CD4-positive, alpha-beta memory T cell (primary cell): ENCODE results near the gene GPR89A. TPM values are rescaled to one million over a fixed set of nuclear protein-coding genes. Genes with fewer than 3 reads are reported as not detected.
"Not testable (repeated sequence)": the region's sequence is repeated elsewhere in the genome, so short reads cannot be mapped to it uniquely, and the experiment has no call there.

Experiments
- CTCF ChIA-PET: fragments of 350-600 bp; sonication (Branson Sonifier 250); formaldehyde crosslinking; loops from one replicate; lab custom pipeline; 2021; ENCODE audit warnings: inconsistent platforms; ENCODE audit not compliant: partially characterized antibody; lab: Charles Lee
- POLR2A ChIA-PET: fragments of 350-600 bp; sonication (Branson Sonifier 250); formaldehyde crosslinking; loops from one replicate; lab custom pipeline; 2021; ENCODE audit not compliant: partially characterized antibody; lab: Charles Lee
- DNase-seq, 5 donors: peaks; one replicate each; pipeline versions ENCODE4 v3.0.0 to v3.0.0-alpha.2; 2020 to 2022; ENCODE audit warnings: mixed read lengths in 1 of 5
- H3K27ac ChIP-seq: one replicate; pipeline ENCODE4 v1.7.0; 2013; ENCODE audit warnings: low read depth, low read length
- H3K27me3 ChIP-seq: 2 replicates; pipeline ENCODE4 v1.7.0; 2013; ENCODE audit warnings: mild to moderate bottlenecking, low read length, moderate library complexity; ENCODE audit not compliant: insufficient read depth
- H3K36me3 ChIP-seq: 2 replicates; pipeline ENCODE4 v1.7.0; 2013; ENCODE audit warnings: mild to moderate bottlenecking, low read length, moderate library complexity; ENCODE audit not compliant: insufficient read depth
- H3K4me1 ChIP-seq: 2 replicates; pipeline ENCODE4 v1.7.0; 2013; ENCODE audit warnings: mild to moderate bottlenecking, low read length, moderate library complexity; ENCODE audit not compliant: insufficient read depth
- H3K4me3 ChIP-seq, 2 donors: one replicate each; pipeline ENCODE4 v1.7.0; 2013; ENCODE audit warnings: low read length in 2 of 2, mild to moderate bottlenecking in 1 of 2
- H3K9me3 ChIP-seq, 2 donors: one replicate each; pipeline ENCODE4 v1.7.0; 2013; ENCODE audit warnings: low read length in 2 of 2, control low read depth in 1 of 2; ENCODE audit not compliant: control insufficient read depth in 1 of 2
- H3K27ac Mint-ChIP-seq, 7 donors: one replicate each; pipeline ENCODE4 v1.8.0; 2020 to 2021; ENCODE audit warnings: mixed read lengths in 7 of 7, mild to moderate bottlenecking in 6 of 7, inconsistent platforms in 3 of 7, moderate library complexity in 3 of 7
- H3K27me3 Mint-ChIP-seq, 2 donors: one replicate each; pipeline ENCODE4 v1.8.0; 2020 to 2021; ENCODE audit warnings: mixed read lengths in 2 of 2
- H3K36me3 Mint-ChIP-seq, 2 donors: one replicate each; pipeline ENCODE4 v1.8.0; 2020 to 2021; ENCODE audit warnings: mixed read lengths in 2 of 2, inconsistent platforms in 1 of 2, mild to moderate bottlenecking in 1 of 2
- H3K4me1 Mint-ChIP-seq, 4 donors: one replicate each; pipeline ENCODE4 v1.8.0; 2020 to 2021; ENCODE audit warnings: mixed read lengths in 4 of 4, mild to moderate bottlenecking in 1 of 4
- H3K4me3 Mint-ChIP-seq, 8 donors: one replicate each; pipeline ENCODE4 v1.8.0; 2020 to 2021; ENCODE audit warnings: mixed read lengths in 8 of 8, mild to moderate bottlenecking in 7 of 8, moderate library complexity in 6 of 8, inconsistent platforms in 3 of 8
- H3K9me3 Mint-ChIP-seq, 8 donors: one replicate each; pipeline ENCODE4 v1.8.0; 2020 to 2021; ENCODE audit warnings: mixed read lengths in 8 of 8, mild to moderate bottlenecking in 5 of 8, inconsistent platforms in 3 of 8, moderate library complexity in 1 of 8
- intact Hi-C: fragments of 100-400 bp; cut with micrococcal nuclease; formaldehyde crosslinking; loops from one replicate; pipeline ENCODE4 v1.15.1; 2023
- polyA plus RNA-seq, 2 donors: library from polyadenylated mRNA; unstranded; fragments of 300-500 nt; fragmentation: Illumina TruSeq; gene quantifications; one replicate each; pipeline ENCODE4 v1.2.3, GENCODE V29; 2021
- total RNA-seq, 2 experiments: library from RNA; stranded (reverse); gene quantifications; one replicate each; pipeline ENCODE4 v1.2.3, GENCODE V29; 2021

GPR89A gene
- total and polyA plus RNA-seq, 4 experiments from 2014 or later, result 20.4 to 32.8 (median 25.6) TPM

DNA sequence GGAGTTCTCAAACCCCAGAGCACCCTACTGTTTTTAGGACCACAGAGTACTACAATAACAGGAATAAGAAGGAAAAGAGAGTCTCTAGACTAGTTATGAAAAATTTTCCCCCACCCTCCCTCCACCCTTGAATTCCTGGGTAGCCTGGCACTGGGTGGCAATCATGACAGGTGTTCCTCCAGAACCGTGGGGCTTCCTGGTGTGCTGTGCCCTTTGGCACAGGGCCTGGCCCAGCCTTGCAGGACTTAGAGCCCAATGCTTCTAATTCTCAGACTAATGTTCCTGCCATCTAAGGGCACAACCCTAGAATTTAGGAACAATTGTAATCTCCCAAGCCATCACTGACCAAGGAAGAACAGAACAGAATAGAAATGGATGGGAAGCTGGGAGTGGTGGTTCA, 110.0 kb downstream of the GPR89A start:
- H3K4me1 Mint-ChIP-seq, result peaks cover 6 to 17% (median 14%) of the 10 kb centered on the region in 4 donors
- Histone ChIP-seq H3K36me3 (no peaks in the 10 kb centered on the region), H3K27ac (no peak overlapping the region), H3K4me3 (no peak overlapping the region), H3K9me3 (no peaks in the 10 kb centered on the region), H3K27me3 (no peaks in the 10 kb centered on the region), H3K4me1 (peaks cover 8% of the 10 kb centered on the region)
- H3K36me3 Mint-ChIP-seq, result no peaks in the 10 kb centered on the region
- no peak for DNase-seq
- CTCF ChIA-PET, result no interaction called here
- H3K4me3 Mint-ChIP-seq, result no peak overlapping the region
- no peaks in the 10 kb centered on the region for H3K9me3 Mint-ChIP-seq
- intact Hi-C loops, result no loop called here
- POLR2A ChIA-PET, result no interaction called here
- peak overlapping the region in 1 of 7 donors; percentile 54 for H3K27ac Mint-ChIP-seq
- H3K27me3 Mint-ChIP-seq, result peaks cover 7 to 10% of the 10 kb centered on the region in 2 donors

DNA sequence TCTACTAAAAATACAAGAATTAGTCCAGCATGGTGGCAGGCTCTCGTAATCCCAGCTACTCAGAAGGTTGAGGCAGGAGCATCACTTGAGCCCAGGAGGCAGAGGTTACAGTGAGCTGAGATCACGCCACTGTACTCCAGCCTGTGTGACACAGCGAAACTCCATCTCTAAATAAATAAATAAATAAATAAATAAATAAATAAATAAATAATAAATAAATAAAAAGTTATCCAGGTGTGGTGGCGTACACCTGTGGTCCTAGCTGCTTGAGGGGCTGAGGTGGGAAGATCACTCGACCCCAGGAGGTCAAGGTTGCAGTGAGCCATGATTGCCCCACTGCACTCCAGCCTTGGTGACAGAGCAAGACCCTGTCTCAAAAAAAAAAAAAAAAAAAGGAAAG, 110.7 kb downstream of the GPR89A start:
- POLR2A ChIA-PET, CTCF ChIA-PET, H3K36me3 Mint-ChIP-seq, H3K4me3 ChIP-seq, H3K27ac ChIP-seq, DNase-seq, H3K9me3 Mint-ChIP-seq, H3K27me3 ChIP-seq, H3K4me1 ChIP-seq, H3K9me3 ChIP-seq, H3K27ac Mint-ChIP-seq, intact Hi-C loops, H3K4me3 Mint-ChIP-seq, H3K36me3 ChIP-seq: not testable (repeated sequence)
- peaks cover 7 to 13% of the 10 kb centered on the region in 2 donors for H3K27me3 Mint-ChIP-seq
- peaks cover 6 to 17% (median 14%) of the 10 kb centered on the region in 4 donors for H3K4me1 Mint-ChIP-seq

DNA sequence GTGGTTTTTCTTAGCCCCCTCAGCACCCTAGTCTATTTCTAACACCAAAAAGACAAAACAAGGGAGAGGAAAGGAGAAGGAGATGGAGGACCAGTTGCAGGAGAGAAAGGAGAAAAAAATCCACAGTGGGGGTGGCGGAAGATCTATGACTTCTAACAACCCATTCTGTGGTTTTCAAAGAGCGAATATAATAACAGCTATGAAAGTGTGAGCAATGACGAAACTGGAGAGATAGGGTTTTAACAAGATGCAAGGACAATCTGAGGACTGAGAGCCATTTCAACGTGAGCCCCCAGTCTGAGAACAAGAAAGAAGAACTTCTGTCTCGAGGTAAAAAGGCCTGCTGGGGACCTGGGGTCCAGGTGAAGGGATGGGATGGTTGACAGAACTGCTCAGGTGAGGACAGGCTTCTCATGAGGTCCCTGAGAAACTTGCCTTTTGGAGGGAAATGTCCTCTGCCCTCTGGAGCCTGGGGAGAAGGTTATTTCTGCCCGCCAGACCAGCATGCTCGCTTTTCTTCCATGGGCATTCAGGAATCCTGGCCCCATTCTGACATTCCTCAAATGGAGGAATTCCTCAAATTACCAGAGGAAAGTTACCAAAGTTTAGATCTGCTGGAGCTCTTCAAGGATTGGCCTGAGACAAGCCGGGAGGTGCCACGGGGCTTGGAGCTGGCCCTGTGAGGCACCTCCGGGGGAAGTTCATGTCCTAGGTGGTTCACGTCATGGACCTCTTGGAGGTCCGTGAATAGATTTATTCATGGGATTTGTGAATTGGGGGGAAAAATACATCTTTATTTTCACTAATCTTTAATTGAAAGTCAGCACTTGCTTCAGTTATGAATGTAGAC, 111.7 kb downstream of the GPR89A start, which contains the start of gene CD160:
Gene CD160, plus strand, starts transcription at position 270 of the 850 bp plus-strand sequence. CDS start 8,829 bp downstream, outside the sequence.
- peaks cover 6 to 17% (median 14%) of the 10 kb centered on the region in 4 donors for H3K4me1 Mint-ChIP-seq

More for the DNA sequence above, 111.7 kb downstream of the GPR89A start, which contains the start of gene CD160:
- no peak for DNase-seq
- CTCF ChIA-PET, result interaction anchor here (1.1 to 3.1 kb wide), 4 partner anchors 10 to 20 kb away, joined by 4 to 15 read pairs (median 6); no protein-coding TSS in a partner anchor
- Histone ChIP-seq H3K4me3 (no peak within 1 kb of the TSS), H3K9me3 (no peaks in the 10 kb centered on the region), H3K27me3 (no peaks in the 10 kb centered on the region), H3K36me3 (no peaks in the 10 kb centered on the region), H3K4me1 (peaks cover 8% of the 10 kb centered on the region), H3K27ac (no peak within 1 kb of the TSS)
- intact Hi-C loops, result no loop called here
- peaks cover 7 to 13% of the 10 kb centered on the region in 2 donors for H3K27me3 Mint-ChIP-seq
- H3K9me3 Mint-ChIP-seq, result no peaks in the 10 kb centered on the region
- H3K36me3 Mint-ChIP-seq, result no peaks in the 10 kb centered on the region
- no peak within 1 kb of the TSS for H3K4me3 Mint-ChIP-seq
- peak within 1 kb of the TSS in 3 of 7 donors; percentile 6 to 38 (median 13) for H3K27ac Mint-ChIP-seq
- POLR2A ChIA-PET, result no interaction called here

Other genes starting within 250 kb of the GPR89A start
- gene NBPF20, start 182.4 kb upstream of the GPR89A start, total RNA-seq, result 1 to 10 TPM; 3.8 to 5.3 TPM
- under 1 TPM; 0.01 to 0.70 TPM for gene NBPF20, start 182.4 kb upstream of the GPR89A start, polyA plus RNA-seq
- gene PDZK1, start 99.4 kb downstream of the GPR89A start, total RNA-seq, result not detected
- under 1 TPM in 1 of 2 donors, not detected in 1; 0.45 TPM for gene PDZK1, start 99.4 kb downstream of the GPR89A start, polyA plus RNA-seq
- not detected for gene CD160, start 111.5 kb downstream of the GPR89A start, total RNA-seq
- under 1 TPM in 1 of 2 donors, not detected in 1; 0.16 TPM for gene CD160, start 111.5 kb downstream of the GPR89A start, polyA plus RNA-seq
- gene RNF115, start 216.1 kb downstream of the GPR89A start, total RNA-seq, result 10 to 100 TPM; 15.2 to 15.3 TPM
- 1 to 10 TPM; 3.3 to 7.6 TPM for gene RNF115, start 216.1 kb downstream of the GPR89A start, polyA plus RNA-seq
- 10 to 100 TPM; 43.5 to 44.8 TPM for gene POLR3C, start 216.2 kb downstream of the GPR89A start, total RNA-seq
- gene POLR3C, start 216.2 kb downstream of the GPR89A start, polyA plus RNA-seq, result 10 to 100 TPM; 43.5 to 52.0 TPM
- 1 to 10 TPM; 3.1 to 5.6 TPM for gene NUDT17, start 237.6 kb downstream of the GPR89A start, total RNA-seq
- 1 to 10 TPM; 3.0 to 3.7 TPM for gene NUDT17, start 237.6 kb downstream of the GPR89A start, polyA plus RNA-seq